Coronary artery (tissue), 2 donors: ENCODE results near the gene SLC28A3.

Experiments
- DNase-seq: peaks from one replicate; pipeline ENCODE4 v3.0.0-alpha.2; 2017; ENCODE audit warnings: low spot score
- H3K27ac ChIP-seq, 2 donors: fragments of 200-600 bp; sonication (generic); one replicate each; pipeline ENCODE4 v1.5.1; 2016 to 2019
- H3K4me3 ChIP-seq: fragments of 200-600 bp; sonication (generic); 2 replicates; pipeline ENCODE4 v1.5.1; 2016; ENCODE audit warnings: mild to moderate bottlenecking, moderate library complexity
- CTCF ChIP-seq: fragments of 200-600 bp; sonication (generic); IDR thresholded peaks from one replicate; pipeline ENCODE4 v1.5.1; 2019; ENCODE audit warnings: antibody characterized with exemption

SLC28A3 gene

GRCh38 chr9:84343111-84343521 lies 2.6 kb upstream of the SLC28A3 start:
- TF ChIP-seq CTCF = no peak
- Histone ChIP-seq H3K27ac (peak overlapping the region; percentile 23 to 76), H3K4me3 (no peak overlapping the region)
- no peak for DNase-seq

GRCh38 chr9:84339962-84340361 lies 596 bp downstream of the SLC28A3 start:
- peak overlapping the region; percentile 50 to 63 for H3K27ac ChIP-seq
- DNase-seq = no peak
- no peak for TF ChIP-seq CTCF
- H3K4me3 ChIP-seq = no peak overlapping the region

GRCh38 chr9:84339503-84339902 lies 1.1 kb downstream of the SLC28A3 start:
- peak overlapping the region; percentile 50 to 63 for H3K27ac ChIP-seq
- DNase-seq = no peak
- H3K4me3 ChIP-seq = no peak overlapping the region
- no peak for TF ChIP-seq CTCF

GRCh38 chr9:84338792-84339191 lies 1.8 kb downstream of the SLC28A3 start:
- Histone ChIP-seq H3K4me3 (no peak overlapping the region), H3K27ac (no peak overlapping the region)
- no peak for TF ChIP-seq CTCF
- no peak for DNase-seq

- H3K27ac ChIP-seq = no peak overlapping the region
- TF ChIP-seq CTCF = no peak
- no peak for DNase-seq
- no peak overlapping the region for H3K4me3 ChIP-seq
Observed at GRCh38 chr9:84337252-84337651, 3.3 kb downstream of the SLC28A3 start.

- TF ChIP-seq CTCF = no peak
- Histone ChIP-seq H3K27ac (peak overlapping the region in 1 of 2 donors; percentile 74), H3K4me3 (no peak overlapping the region)
- no peak for DNase-seq
Observed at GRCh38 chr9:84331119-84331809, 9.3 kb downstream of the SLC28A3 start.

GRCh38 chr9:84330246-84330645 lies 10.3 kb downstream of the SLC28A3 start:
- no peak for DNase-seq
- H3K4me3 ChIP-seq = no peak overlapping the region
- no peak for TF ChIP-seq CTCF
- H3K27ac ChIP-seq = no peak overlapping the region
